ENCODE results near the gene HAUS2. TPM values are rescaled to one million over a fixed set of nuclear protein-coding genes. Genes with fewer than 3 reads are reported as not detected.

HAUS2 gene
- total and polyA plus RNA-seq, 9 donors, result 11.1 to 22.9 (median 17.8) TPM

- no peaks in the 10 kb centered on the region for H3K9me3 ChIP-seq
- WGBS, 3 donors, result 3 to 22% (median 7%) methylated on average over 4 of the region's 4 CpGs
- peaks cover 8% of the 10 kb centered on the region for H3K4me1 ChIP-seq (ENCODE audit: insufficient read depth)
- H3K4me3 ChIP-seq, result peak overlapping the region; percentile 11
- TF ChIP-seq CTCF (IDR thresholded peaks at IDR 0.05) (no peak), EP300 (IDR thresholded peaks at IDR 0.05) (no peak), POLR2A (IDR thresholded peaks at IDR 0.05) (no peak)
- H3K36me3 ChIP-seq, result no peaks in the 10 kb centered on the region
- peak overlapping the region; percentile 9 to 39 for H3K27ac ChIP-seq
- no peaks in the 10 kb centered on the region for H3K27me3 ChIP-seq
- intact Hi-C loops (cut with DNase I), result no loop called here
- no peak for DNase-seq
Measured at GRCh38 chr15:42511007-42511391, 37.6 kb upstream of the HAUS2 start.

DNA sequence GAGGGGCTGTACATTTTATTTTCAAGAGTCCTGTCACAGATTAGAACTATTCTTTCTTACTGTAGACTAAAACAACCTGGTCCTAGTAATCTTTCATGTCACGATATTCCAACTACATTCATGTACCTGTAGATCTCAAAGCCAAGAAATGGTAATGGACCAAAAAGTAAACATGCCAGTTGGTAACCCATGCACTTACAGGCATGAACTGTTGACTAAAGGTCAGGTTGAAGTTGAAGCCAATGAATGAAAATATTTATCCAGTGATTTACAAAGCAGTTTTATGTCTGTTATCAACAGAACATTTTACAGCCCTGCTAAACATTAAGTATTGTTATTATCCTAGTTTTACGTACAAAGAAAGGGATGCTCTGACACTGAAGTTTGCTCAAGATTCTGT lies 25.3 kb upstream of the HAUS2 start:
- 74 to 96% (median 95%) methylated on average over 2 of the region's 2 CpGs for WGBS, 3 donors
- TF ChIP-seq POLR2A (IDR thresholded peaks at IDR 0.05), result no peak
- no peak for TF ChIP-seq CTCF (IDR thresholded peaks at IDR 0.05)
- no peak for TF ChIP-seq EP300 (IDR thresholded peaks at IDR 0.05)
- no peaks in the 10 kb centered on the region for H3K36me3 ChIP-seq

DNA sequence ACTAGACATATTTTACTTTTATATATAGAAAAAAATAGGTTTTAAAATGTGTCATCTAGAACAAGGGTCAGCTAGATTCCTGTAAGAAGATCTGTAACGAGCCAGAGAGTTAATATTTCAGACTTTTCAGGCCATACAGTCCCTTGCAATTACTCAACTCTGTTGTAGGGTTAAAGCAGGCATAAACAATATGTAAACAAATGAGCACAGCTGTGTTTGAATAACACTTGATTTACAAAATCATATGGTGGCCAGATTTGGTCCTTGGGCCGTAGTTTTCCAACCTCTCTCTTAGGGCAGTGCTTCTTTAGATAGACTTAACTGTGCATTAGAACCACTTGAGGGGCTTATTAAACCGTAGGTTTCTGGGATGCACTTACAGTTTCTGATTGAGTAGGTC lies 19.7 kb upstream of the HAUS2 start:
- Histone ChIP-seq H3K4me3 (no peak overlapping the region), H3K9me3 (no peaks in the 10 kb centered on the region), H3K36me3 (no peaks in the 10 kb centered on the region), H3K27me3 (no peaks in the 10 kb centered on the region), H3K27ac (no peak overlapping the region), H3K4me1 (ENCODE audit: insufficient read depth) (no peaks in the 10 kb centered on the region)
- TF ChIP-seq POLR2A (IDR thresholded peaks at IDR 0.05) (no peak), EP300 (IDR thresholded peaks at IDR 0.05) (no peak), CTCF (IDR thresholded peaks at IDR 0.05) (no peak)
- 83 to 95% (median 91%) methylated on average over 3 of the region's 3 CpGs for WGBS, 3 donors
- DNase-seq, result no peak
- intact Hi-C loops (cut with DNase I), result no loop called here

More for the DNA sequence above, 25.3 kb upstream of the HAUS2 start:
- intact Hi-C loops (cut with DNase I), result no loop called here
- no peak overlapping the region for H3K4me3 ChIP-seq
- no peak overlapping the region for H3K27ac ChIP-seq
- no peaks in the 10 kb centered on the region for H3K27me3 ChIP-seq
- DNase-seq, result no peak
- H3K4me1 ChIP-seq (ENCODE audit: insufficient read depth), result no peaks in the 10 kb centered on the region
- H3K9me3 ChIP-seq, result no peaks in the 10 kb centered on the region

DNA sequence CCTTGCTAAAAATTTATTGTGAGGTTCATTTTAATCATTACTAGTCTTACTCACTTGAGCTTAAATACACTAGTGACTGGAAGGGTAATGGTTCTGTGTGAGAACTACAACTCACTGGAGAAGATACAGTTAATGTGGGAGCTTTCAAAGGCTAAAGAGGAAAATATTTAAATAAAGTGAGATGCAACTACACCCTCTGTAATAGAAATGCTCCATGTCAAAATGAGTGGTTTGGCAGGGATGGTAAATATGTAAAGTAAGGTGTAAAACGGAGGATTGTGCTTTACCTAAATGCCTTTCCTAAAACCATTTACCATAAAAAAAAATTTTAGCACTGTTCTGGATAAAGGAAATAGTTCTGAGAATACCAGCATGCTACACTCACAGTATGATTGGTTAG lies 15.4 kb upstream of the HAUS2 start:
- Histone ChIP-seq H3K27me3 (no peaks in the 10 kb centered on the region), H3K36me3 (no peaks in the 10 kb centered on the region), H3K27ac (no peak overlapping the region), H3K4me1 (ENCODE audit: insufficient read depth) (no peaks in the 10 kb centered on the region), H3K4me3 (no peak overlapping the region), H3K9me3 (no peaks in the 10 kb centered on the region)
- WGBS, 3 donors, result 82 to 90% (median 88%) methylated on average over 1 of the region's 1 CpG
- no peak for DNase-seq
- intact Hi-C loops (cut with DNase I), result no loop called here
- no peak for TF ChIP-seq EP300 (IDR thresholded peaks at IDR 0.05)
- TF ChIP-seq CTCF (IDR thresholded peaks at IDR 0.05), result no peak
- TF ChIP-seq POLR2A (IDR thresholded peaks at IDR 0.05), result no peak
